Measurements from ENCODE around the gene SETD3. TPM values are rescaled to one million over a fixed set of nuclear protein-coding genes. Genes with fewer than 3 reads are reported as not detected.

The SETD3 gene
- total RNA-seq, 2 donors from 2014 or later, result 42.3 to 49.8 TPM

DNA sequence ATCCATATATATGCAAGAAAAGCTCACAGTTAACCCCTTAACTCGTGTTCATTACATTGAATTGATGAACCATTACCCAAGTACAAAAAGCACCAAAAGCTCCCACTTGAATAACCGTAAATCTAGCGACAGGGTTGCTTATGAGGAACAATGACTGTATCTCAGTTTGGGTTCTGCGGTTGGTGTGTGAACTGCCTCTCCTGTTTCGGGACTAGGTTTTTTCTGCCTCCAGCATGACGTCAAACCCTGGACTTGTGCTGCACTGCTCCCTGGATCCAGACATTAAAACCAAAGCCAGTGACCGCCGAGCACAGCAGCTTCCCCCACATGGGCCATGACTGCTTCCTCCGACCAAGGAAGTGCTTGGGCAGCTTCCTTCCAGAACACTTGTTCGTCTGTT is 77.7 kb downstream of the SETD3 start:
- ATAC-seq, result no peak
- peak overlapping the region; percentile 3 to 39 for H3K27ac Mint-ChIP-seq
- H3K9me3 Mint-ChIP-seq, result no peaks in the 10 kb centered on the region
- no peak for DNase-seq (ENCODE audit: low spot score in 2 of 2)
- peaks cover 0 to 9% of the 10 kb centered on the region in 2 donors for H3K36me3 Mint-ChIP-seq

- no peaks in the 10 kb centered on the region for H3K9me3 Mint-ChIP-seq
- peaks cover 0 to 9% of the 10 kb centered on the region in 2 donors for H3K36me3 Mint-ChIP-seq
- DNase-seq (ENCODE audit: low spot score in 2 of 2), result no peak
- no peak for ATAC-seq
- H3K27ac Mint-ChIP-seq, result peak overlapping the region; percentile 39 to 56
Observed at GRCh38 chr14:99402285-99402648, 78.4 kb downstream of the SETD3 start.

DNA sequence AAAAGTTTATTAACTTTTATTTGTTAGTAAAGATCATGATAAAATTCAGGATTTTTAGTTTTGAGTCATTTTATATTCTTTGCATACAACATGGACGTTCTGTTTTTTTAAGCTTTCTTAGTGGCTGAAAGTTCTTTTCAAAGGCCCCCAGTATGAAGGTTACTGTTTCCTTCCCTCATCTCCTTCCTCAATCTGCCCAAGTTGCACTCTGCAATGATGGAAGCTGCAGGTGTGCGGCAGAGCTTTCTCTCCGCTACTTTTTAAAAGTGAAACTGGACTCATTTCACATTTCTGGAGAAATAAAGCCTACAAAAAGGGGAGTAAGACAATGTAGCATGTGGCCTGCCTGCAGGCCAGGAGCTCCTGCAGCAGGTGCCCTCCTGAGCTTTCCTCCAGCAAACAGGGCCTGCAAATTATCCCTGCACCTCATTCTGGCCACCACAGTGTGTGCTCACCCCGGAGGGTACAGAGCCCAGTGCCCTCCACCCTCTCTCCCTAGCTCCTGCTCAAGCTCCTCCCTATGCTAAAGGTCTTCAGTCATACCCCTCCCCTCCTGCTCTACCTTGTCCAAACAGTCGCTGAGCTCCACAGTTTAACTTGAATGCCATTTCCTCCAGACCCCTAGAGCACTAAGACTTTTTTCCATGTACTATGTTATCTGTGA is 78.9 kb downstream of the SETD3 start:
- DNase-seq (ENCODE audit: low spot score in 2 of 2), result no peak
- ATAC-seq, result no peak
- no peaks in the 10 kb centered on the region for H3K9me3 Mint-ChIP-seq
- H3K27ac Mint-ChIP-seq, result peak overlapping the region; percentile 21 to 56
- peaks cover 0 to 9% of the 10 kb centered on the region in 2 donors for H3K36me3 Mint-ChIP-seq

- Mint-ChIP-seq H3K9me3 (no peaks in the 10 kb centered on the region), H3K36me3 (peaks cover 0 to 9% of the 10 kb centered on the region in 2 donors), H3K27ac (no peak overlapping the region)
- no peak for DNase-seq (ENCODE audit: low spot score in 2 of 2)
- ATAC-seq, result no peak
Observed at GRCh38 chr14:99401211-99401610, 79.4 kb downstream of the SETD3 start.

- ATAC-seq, result no peak
- Mint-ChIP-seq H3K9me3 (no peaks in the 10 kb centered on the region), H3K36me3 (peaks cover 0 to 9% of the 10 kb centered on the region in 2 donors)
Observed at GRCh38 chr14:99397698-99398097, 83.0 kb downstream of the SETD3 start.

DNA sequence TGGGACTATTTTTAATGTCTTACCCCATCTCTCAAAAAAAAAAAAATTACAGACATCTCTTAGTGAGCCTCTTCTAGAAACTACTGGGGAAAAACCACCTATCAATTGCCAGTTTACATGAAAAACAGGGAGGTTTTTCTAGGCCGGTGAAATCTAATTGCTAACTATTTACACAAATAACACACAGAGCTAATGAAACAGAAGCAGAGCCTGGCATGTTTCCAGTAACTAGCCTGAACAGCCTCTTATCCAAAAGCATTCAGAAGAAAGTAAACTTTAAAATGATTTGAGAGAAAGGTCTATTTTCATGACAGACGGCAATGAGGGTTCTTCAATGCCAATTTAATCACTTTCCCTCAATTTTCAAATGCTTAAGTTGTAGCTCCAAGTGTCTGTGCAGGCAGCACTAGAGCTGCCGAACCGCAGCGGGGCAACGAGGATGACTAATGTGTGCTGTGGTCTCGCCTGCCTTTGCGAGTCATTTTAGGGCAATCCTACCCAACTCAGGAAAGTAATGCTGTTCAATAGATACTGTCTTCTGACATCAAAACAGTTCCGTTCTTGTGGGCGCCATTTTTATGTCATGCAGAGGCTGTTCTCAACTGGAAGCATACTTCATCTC is 84.6 kb downstream of the SETD3 start:
- ATAC-seq (peak; percentile 94 to 97), DNase-seq (ENCODE audit: low spot score in 2 of 2) (peak in 1 of 2 donors; percentile 25)
- Mint-ChIP-seq H3K27ac (peak overlapping the region in 1 of 2 donors; percentile 68), H3K36me3 (peaks cover 0 to 9% of the 10 kb centered on the region in 2 donors), H3K9me3 (no peaks in the 10 kb centered on the region)

More at GRCh38 chr14:99397698-99398097, 83.0 kb downstream of the SETD3 start:
- peak overlapping the region in 1 of 2 donors; percentile 12 for H3K27ac Mint-ChIP-seq
- DNase-seq (ENCODE audit: low spot score in 2 of 2), result no peak

DNA sequence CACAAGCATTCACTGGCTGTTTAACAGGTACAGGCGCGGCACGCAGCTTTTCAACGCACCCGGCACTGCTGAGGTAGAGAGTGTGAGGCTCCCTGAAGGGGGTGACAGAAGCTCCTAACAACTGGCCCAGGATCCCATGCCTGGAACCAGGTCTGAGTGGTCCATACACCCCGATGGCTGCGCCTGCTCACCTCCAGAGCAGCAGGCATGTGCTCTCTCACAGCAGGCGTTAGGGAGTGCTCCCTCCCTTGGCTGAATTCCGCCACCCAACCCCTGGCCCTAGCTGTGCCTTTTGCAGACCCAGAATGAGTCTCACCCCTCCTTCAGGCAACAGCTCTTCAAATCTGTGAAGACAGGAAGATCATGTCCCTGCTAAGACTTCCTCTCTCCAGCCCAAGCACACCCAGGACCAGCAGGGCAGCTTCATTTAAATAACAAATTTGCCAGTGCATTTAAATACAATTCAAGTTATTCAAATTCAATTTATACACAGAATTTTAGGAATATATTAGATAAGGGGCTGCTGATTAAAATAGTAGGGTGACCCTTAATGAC is 86.0 kb downstream of the SETD3 start:
- no peak overlapping the region for H3K27ac Mint-ChIP-seq
- H3K9me3 Mint-ChIP-seq, result no peaks in the 10 kb centered on the region
- ATAC-seq (no peak), DNase-seq (ENCODE audit: low spot score in 2 of 2) (no peak)
- peaks cover 0 to 9% of the 10 kb centered on the region in 2 donors for H3K36me3 Mint-ChIP-seq

- Mint-ChIP-seq H3K36me3 (no peaks in the 10 kb centered on the region), H3K9me3 (no peaks in the 10 kb centered on the region), H3K27ac (peak overlapping the region in 1 of 2 donors; percentile 4)
- DNase-seq (ENCODE audit: low spot score in 2 of 2), result peak in 1 of 2 donors; percentile 37
- ATAC-seq, result no peak
Observed at GRCh38 chr14:99393059-99393655, 87.5 kb downstream of the SETD3 start.

GRCh38 chr14:99391671-99392070 is 89.0 kb downstream of the SETD3 start:
- ATAC-seq (no peak), DNase-seq (ENCODE audit: low spot score in 2 of 2) (no peak)
- no peaks in the 10 kb centered on the region for H3K36me3 Mint-ChIP-seq
- H3K9me3 Mint-ChIP-seq, result no peaks in the 10 kb centered on the region
- no peak overlapping the region for H3K27ac Mint-ChIP-seq

DNA sequence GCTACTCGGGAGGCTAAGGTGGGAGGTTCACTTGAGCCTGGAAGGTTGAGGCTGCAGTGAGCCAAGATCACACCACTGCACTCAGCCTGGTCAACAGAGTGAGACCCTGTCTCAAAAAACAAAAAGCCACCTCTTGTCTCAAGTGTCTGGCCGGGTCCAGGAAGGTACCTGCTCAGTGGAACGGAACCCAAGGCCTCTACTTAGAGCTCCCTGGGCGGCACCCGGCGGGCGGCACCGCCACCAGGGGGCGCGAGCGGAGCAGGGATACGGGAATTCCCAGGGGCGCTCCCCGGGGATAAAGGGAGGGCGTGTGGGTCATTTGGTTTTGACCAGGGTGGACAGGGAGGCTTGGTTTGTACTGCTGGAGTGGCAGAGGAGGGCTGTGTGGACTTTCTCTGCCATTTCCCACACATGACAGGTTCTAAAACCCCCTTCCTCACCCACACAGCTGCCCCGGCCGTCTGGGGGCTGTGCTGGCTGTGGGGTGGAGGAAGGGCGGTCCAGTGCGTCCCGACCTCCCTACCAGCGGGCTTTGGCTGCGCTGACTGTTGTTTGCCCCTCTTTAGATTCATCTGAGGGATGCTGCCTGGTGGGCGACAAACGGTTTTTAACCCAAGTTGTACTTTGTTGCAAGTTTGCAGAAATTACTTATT is 91.4 kb downstream of the SETD3 start:
- Mint-ChIP-seq H3K36me3 (no peaks in the 10 kb centered on the region), H3K9me3 (no peaks in the 10 kb centered on the region), H3K27ac (no peak overlapping the region)
- peak in 1 of 2 donors; percentile 61 for DNase-seq (ENCODE audit: low spot score in 2 of 2)
- peak; percentile 50 to 64 for ATAC-seq

- no peak for DNase-seq (ENCODE audit: low spot score in 2 of 2)
- no peak for ATAC-seq
- Mint-ChIP-seq H3K9me3 (no peaks in the 10 kb centered on the region), H3K36me3 (no peaks in the 10 kb centered on the region), H3K27ac (no peak overlapping the region)
Observed at GRCh38 chr14:99388286-99388685, 92.4 kb downstream of the SETD3 start.

DNA sequence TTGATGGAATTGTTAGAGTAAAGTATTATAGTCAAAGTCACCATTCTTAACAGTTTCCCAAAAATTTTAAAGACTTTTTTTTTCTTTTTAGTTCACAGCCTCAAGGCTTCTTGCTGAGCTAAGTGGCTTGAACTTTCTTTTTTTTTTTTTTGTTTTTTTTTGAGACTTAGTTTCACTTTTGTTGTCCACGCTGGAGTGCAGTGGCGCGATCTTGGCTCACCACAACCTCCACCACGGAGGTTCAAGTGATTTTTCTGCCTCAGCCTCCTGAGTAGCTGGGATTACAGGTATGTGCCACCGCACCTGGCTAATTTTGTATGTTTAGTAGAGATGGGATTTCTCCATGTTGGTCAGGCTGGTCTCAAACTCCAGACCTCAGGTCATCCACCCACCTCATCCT is 92.8 kb downstream of the SETD3 start:
- H3K36me3 Mint-ChIP-seq, result no peaks in the 10 kb centered on the region
- ATAC-seq, result no peak
- no peak for DNase-seq (ENCODE audit: low spot score in 2 of 2)
- H3K9me3 Mint-ChIP-seq, result no peaks in the 10 kb centered on the region
- no peak overlapping the region for H3K27ac Mint-ChIP-seq

- Mint-ChIP-seq H3K9me3 (no peaks in the 10 kb centered on the region), H3K36me3 (no peaks in the 10 kb centered on the region), H3K27ac (no peak overlapping the region)
- DNase-seq (ENCODE audit: low spot score in 2 of 2) (no peak), ATAC-seq (no peak)
Observed at GRCh38 chr14:99384450-99385417, 95.9 kb downstream of the SETD3 start.

GRCh38 chr14:99383472-99384449 is 96.9 kb downstream of the SETD3 start:
- ATAC-seq (no peak), DNase-seq (ENCODE audit: low spot score in 2 of 2) (no peak)
- H3K9me3 Mint-ChIP-seq, result no peaks in the 10 kb centered on the region
- H3K36me3 Mint-ChIP-seq, result no peaks in the 10 kb centered on the region
- no peak overlapping the region for H3K27ac Mint-ChIP-seq
